Fibroblast of lung (primary cell): ENCODE measurements around the gene DDR2. TPM values are rescaled to one million over a fixed set of nuclear protein-coding genes. Genes with fewer than 3 reads are reported as not detected.
A peak's percentile ranks its signal among the peaks of the same experiment; 100 is the strongest.

ENCODE experiments used
- DNase-seq, 2 donors: peaks; one replicate each; pipeline versions ENCODE4 v3.0.0 to v3.0.0-alpha.2; 2010; ENCODE audit warnings: low read depth in 2 of 2
- H2AFZ ChIP-seq: 2 replicates; pipeline ENCODE4 v1.5.1; 2012; ENCODE audit warnings: low read length, control low read depth, inconsistent platforms
- H3K27ac ChIP-seq: 2 replicates; pipeline ENCODE4 v1.5.1; 2011; ENCODE audit warnings: low read length, control low read depth; ENCODE audit not compliant: insufficient read depth
- H3K27me3 ChIP-seq: 2 replicates; pipeline ENCODE4 v1.5.1; 2011; ENCODE audit warnings: mild to moderate bottlenecking, low read length; ENCODE audit not compliant: control insufficient read depth, insufficient read depth
- H3K36me3 ChIP-seq: 2 replicates; pipeline ENCODE4 v1.5.1; 2011; ENCODE audit warnings: low read length; ENCODE audit not compliant: control insufficient read depth, insufficient read depth
- H3K4me1 ChIP-seq: 2 replicates; pipeline ENCODE4 v1.5.1; 2011; ENCODE audit warnings: low read length; ENCODE audit not compliant: control insufficient read depth, insufficient read depth; ENCODE audit errors: extremely low read depth
- H3K4me2 ChIP-seq: 2 replicates; pipeline ENCODE4 v1.5.1; 2011; ENCODE audit warnings: low read length, control low read depth; ENCODE audit not compliant: insufficient read depth; ENCODE audit errors: extremely low read depth
- H3K4me3 ChIP-seq, 4 experiments: fragments of 200-600 bp in 1 of 4; sonication (generic) in 1 of 4; replicated peaks in 1 of 4; 2 replicates each; pipeline ENCODE4 v1.5.1; 2011 to 2016; ENCODE audit warnings: low read length in 4 of 4, low read depth in 3 of 4, mild to moderate bottlenecking in 3 of 4, control low read depth in 2 of 4, inconsistent platforms in 1 of 4, mixed read lengths in 1 of 4; ENCODE audit not compliant: insufficient read depth in 1 of 4; ENCODE audit errors: control extremely low read depth in 1 of 4
- H3K79me2 ChIP-seq: 2 replicates; pipeline ENCODE4 v1.5.1; 2012; ENCODE audit warnings: mild to moderate bottlenecking, low read length, inconsistent platforms; ENCODE audit not compliant: control insufficient read depth, insufficient read depth
- H3K9ac ChIP-seq: 2 replicates; pipeline ENCODE4 v1.5.1; 2011; ENCODE audit warnings: mild to moderate bottlenecking, low read length, control low read depth; ENCODE audit not compliant: insufficient read depth
- H3K9me3 ChIP-seq: 2 replicates; pipeline ENCODE4 v1.5.1; 2012; ENCODE audit warnings: low read depth, low read length; ENCODE audit not compliant: control insufficient read depth, insufficient read depth
- H4K20me1 ChIP-seq: 2 replicates; pipeline ENCODE4 v1.5.1; 2011; ENCODE audit warnings: low read length; ENCODE audit not compliant: control insufficient read depth, insufficient read depth; ENCODE audit errors: extremely low read depth
- CTCF ChIP-seq, 2 donors: IDR thresholded peaks in 1 of 2; conservative IDR thresholded peaks in 1 of 2; 1 replicate in 1 of 2; 2 replicates in 1 of 2; pipeline ENCODE4 v1.5.1; 2011 to 2012; ENCODE audit warnings: low read length in 2 of 2, control low read depth in 1 of 2, inconsistent platforms in 1 of 2, low read depth in 1 of 2, mild to moderate bottlenecking in 1 of 2
- EZH2 ChIP-seq: IDR thresholded peaks from 2 replicates; pipeline ENCODE4 v1.5.1; 2012; ENCODE audit warnings: low read length, control low read depth, mild to moderate bottlenecking; ENCODE audit errors: missing control alignments
- polyA plus RNA-seq, 2 donors: library from polyadenylated mRNA; depleted of rRNA in 1 of 2; stranded (reverse) in 1 of 2; unstranded in 1 of 2; fragments of >200 nt; gene quantifications; 2 replicates each; pipeline ENCODE4 v1.2.1, GENCODE V29; 2011 to 2012; ENCODE audit warnings: missing spikeins in 1 of 2
- total RNA-seq: library from RNA; depleted of rRNA; stranded (reverse); fragments of >200 nt; gene quantifications from 2 replicates; pipeline ENCODE4 v1.2.1, GENCODE V29; 2014

DDR2 gene
- total and polyA plus RNA-seq, 2 donors (not counting 1 experiment from before 2014, with no cell fraction given), result 192 to 303 TPM

- Histone ChIP-seq H3K27me3 (no peaks in the 10 kb centered on the region), H3K36me3 (peaks cover 3% of the 10 kb centered on the region), H3K27ac (peak overlapping the region; percentile 49), H4K20me1 (no peaks in the 10 kb centered on the region), H3K4me1 (peaks cover 17% of the 10 kb centered on the region), H2AFZ (no peak overlapping the region), H3K9ac (no peak overlapping the region), H3K4me2 (peak overlapping the region; percentile 68), H3K9me3 (no peaks in the 10 kb centered on the region), H3K4me3 (no peak overlapping the region), H3K79me2 (peaks cover 87% of the 10 kb centered on the region)
- no peak for TF ChIP-seq CTCF (conservative IDR thresholded peaks at IDR 0.05 in 1 of 2, IDR thresholded peaks at IDR 0.05 in 1 of 2; ENCODE audit: low read depth in 1 of 2, low read length in 2 of 2)
- no peak for TF ChIP-seq EZH2
- DNase-seq, result peak in 1 of 2 donors; percentile 51
Measured at GRCh38 chr1:162663086-162663485, 30.8 kb downstream of the DDR2 start.

- no peak for TF ChIP-seq CTCF (conservative IDR thresholded peaks at IDR 0.05 in 1 of 2, IDR thresholded peaks at IDR 0.05 in 1 of 2; ENCODE audit: low read depth in 1 of 2, low read length in 2 of 2)
- TF ChIP-seq EZH2, result no peak
- Histone ChIP-seq H4K20me1 (no peaks in the 10 kb centered on the region), H3K4me1 (peaks cover 17% of the 10 kb centered on the region), H3K9me3 (no peaks in the 10 kb centered on the region), H3K4me3 (peak overlapping the region in 1 of 4 experiments; percentile 8), H3K27ac (peak overlapping the region; percentile 49), H2AFZ (no peak overlapping the region), H3K79me2 (peaks cover 87% of the 10 kb centered on the region), H3K27me3 (no peaks in the 10 kb centered on the region), H3K4me2 (peak overlapping the region; percentile 68), H3K36me3 (no peaks in the 10 kb centered on the region), H3K9ac (no peak overlapping the region)
- peak; percentile 38 to 95 for DNase-seq
Measured at GRCh38 chr1:162663589-162664106, 31.4 kb downstream of the DDR2 start.

- no peak overlapping the region for H3K4me2 ChIP-seq
Measured at GRCh38 chr1:162666006-162666645, 33.9 kb downstream of the DDR2 start.

More at GRCh38 chr1:162666006-162666645, 33.9 kb downstream of the DDR2 start:
- TF ChIP-seq CTCF (conservative IDR thresholded peaks at IDR 0.05 in 1 of 2, IDR thresholded peaks at IDR 0.05 in 1 of 2; ENCODE audit: low read depth in 1 of 2, low read length in 2 of 2) (no peak), EZH2 (no peak)
- no peak overlapping the region for H3K4me3 ChIP-seq
- no peaks in the 10 kb centered on the region for H3K9me3 ChIP-seq
- no peak overlapping the region for H3K9ac ChIP-seq
- H3K4me1 ChIP-seq, result peaks cover 18% of the 10 kb centered on the region
- H2AFZ ChIP-seq, result no peak overlapping the region
- no peaks in the 10 kb centered on the region for H3K27me3 ChIP-seq
- DNase-seq, result peak in 1 of 2 donors; percentile 81
- H4K20me1 ChIP-seq, result no peaks in the 10 kb centered on the region
- no peak overlapping the region for H3K27ac ChIP-seq
- no peaks in the 10 kb centered on the region for H3K36me3 ChIP-seq
- H3K79me2 ChIP-seq, result peaks cover 82% of the 10 kb centered on the region
